Cortex of kidney (tissue), 1 donor: Measurements from ENCODE around the gene CRYZL1.

Source experiments
- DNase-seq: peaks from one replicate; lab custom pipeline; 2025; lab: John Stamatoyannopoulos, UW

CRYZL1 gene

DNA sequence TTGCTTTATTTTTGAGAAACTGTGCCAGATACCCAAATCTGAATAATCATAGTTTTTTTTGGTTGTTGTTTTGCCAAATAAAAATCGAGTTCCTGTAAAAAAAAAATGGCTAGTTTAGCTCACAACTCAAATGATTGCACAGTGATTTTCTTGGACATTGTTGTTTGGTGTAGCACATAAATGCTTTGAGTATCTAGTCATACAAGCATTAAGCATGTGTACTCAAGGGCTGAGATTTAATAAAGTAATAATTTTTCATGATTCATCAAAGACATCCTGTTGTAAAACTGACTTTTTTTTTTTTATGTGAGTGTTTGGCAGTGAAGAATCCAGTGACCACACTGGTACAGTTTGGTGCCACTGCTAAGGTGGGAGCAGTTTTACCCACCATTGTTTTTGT is 19.6 kb upstream of the CRYZL1 start:
- DNase-seq, result no peak

GRCh38 chr21:33660406-33660805 is 18.9 kb upstream of the CRYZL1 start:
- no peak for DNase-seq

DNA sequence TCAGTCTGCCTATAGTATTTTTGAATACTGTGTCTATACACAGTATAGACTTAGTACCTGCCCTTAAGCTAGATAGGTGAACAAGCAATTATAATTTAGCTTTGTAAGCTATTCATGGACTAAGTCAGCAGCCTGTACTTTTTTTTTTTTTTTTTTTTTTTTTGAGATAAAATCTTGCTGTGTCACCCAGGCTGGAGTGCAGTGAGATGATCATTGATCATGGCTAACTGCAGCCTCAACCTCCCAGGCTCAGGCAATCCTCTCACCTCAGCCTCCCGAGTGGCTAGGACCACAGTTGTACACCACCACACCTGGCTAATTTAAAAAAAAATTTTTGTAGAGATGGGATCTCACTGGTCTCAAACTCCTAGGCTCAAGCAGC is 18.0 kb upstream of the CRYZL1 start:
- no peak for DNase-seq

DNA sequence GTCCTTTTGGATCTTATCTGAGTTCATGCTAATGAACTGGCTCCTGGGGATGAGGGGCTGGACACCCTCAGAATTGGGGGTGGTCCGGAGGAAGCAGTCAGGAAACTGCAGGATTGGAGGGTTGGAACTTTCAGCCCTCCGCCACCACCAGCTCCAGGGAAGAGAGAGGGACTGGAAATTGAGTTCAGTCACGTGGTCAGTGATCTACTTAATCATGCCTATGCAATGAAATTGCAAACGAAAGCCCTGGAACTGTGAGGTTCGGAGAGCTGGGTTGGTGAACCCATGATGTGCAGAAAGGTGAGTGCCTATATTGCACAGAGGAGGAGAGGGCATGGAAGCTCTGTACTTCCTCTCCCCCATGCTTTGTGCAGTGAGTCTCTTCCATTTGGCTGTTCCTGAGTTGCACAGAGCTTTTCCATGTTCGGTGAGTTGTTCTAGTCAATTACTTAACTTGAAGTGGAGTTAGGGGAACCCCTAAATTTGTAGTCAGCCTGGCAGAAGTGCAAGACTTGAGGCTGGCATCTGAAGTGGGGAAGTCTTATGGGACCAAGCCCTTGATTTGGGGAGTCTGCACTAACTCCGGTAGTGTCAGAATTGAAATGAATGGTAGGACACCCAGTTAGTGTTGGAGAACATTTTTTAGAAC is 17.5 kb upstream of the CRYZL1 start:
- DNase-seq, result no peak

DNA sequence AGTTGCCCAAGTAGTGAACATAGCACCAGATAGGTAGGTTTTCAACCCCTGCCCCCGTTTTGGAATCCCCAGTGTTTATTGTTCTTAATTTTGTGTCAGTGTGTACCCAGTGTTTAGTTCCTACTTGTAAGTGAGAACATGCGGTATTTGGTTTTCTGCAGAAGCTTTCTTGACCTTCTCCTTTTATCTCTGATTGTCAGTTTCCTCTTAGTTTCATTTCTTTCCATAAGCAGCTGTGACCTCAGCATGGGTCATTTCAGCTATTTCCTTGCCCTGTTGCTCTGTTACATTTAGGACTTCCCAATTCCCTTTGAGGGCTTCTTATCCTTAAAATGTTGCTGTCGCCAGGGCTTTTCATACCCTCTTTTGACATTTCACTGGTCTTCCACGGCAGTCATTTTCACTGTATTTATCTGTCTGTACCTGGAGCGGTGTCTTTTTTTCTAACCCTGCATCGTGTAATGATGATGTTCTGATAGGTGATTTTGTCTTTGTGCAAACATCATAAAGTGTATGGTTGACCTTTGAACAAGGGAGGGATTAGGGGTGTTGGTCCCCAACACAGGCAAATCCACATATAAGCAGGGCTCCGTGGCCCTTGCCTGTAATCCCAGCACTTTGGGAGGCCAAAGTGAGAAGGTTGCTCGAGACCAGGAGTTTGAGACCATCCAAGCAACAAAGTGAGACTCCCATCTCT is 15.7 kb upstream of the CRYZL1 start:
- DNase-seq, result no peak

DNA sequence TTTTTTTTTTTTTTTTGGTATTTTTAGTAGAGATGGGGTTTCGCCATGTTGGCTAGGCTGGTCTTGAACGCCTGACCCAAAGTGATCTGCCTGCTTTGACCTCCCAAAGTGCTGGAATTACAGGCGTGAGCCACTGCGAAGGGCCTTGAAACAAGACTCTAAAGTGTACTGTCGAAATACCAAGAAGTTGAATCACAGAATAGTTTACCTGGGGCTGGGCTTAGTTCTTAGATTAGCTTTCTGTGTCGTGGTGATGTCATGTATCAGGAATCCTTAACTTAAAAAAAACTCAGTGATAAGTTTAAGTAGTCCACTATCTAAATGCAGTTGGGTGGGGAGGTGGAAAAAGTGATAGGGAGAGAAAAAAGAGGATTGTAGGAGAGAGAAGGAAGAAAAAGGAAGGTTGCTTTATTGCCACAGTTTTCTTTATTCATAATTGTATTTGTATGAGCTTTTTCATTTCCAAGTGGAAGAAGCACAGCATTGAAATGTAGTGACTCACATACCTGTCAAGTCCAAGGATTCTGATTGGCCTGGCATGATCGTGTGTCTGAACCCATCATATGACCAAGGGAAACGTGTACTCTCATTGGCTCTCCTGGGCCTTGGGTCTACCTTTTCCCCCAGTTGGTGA is 14.2 kb upstream of the CRYZL1 start:
- DNase-seq, result no peak

DNA sequence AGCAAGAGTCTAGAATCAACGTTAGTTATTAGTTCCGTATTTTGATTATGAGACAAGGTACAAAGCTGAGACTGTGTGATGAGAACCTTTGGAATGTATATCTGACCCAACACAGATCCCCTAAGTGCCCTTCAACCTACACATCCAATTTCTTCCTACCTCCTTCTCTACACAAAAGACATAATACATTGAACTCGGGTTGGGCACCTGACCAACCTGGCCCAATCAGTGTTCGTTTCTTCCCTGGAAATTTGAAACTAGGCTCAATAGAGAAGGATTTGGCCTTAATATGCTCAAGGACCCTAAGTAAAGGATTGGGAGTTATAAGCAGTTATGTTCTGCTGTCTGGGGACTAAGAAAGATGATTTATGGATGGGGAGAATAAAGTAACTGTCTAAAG is 12.9 kb upstream of the CRYZL1 start:
- no peak for DNase-seq

- DNase-seq, result no peak
Observed at GRCh38 chr21:33651965-33652680, 10.6 kb upstream of the CRYZL1 start.

GRCh38 chr21:33650929-33651509 is 9.5 kb upstream of the CRYZL1 start:
- no peak for DNase-seq

GRCh38 chr21:33650230-33650629 is 8.7 kb upstream of the CRYZL1 start:
- no peak for DNase-seq

DNA sequence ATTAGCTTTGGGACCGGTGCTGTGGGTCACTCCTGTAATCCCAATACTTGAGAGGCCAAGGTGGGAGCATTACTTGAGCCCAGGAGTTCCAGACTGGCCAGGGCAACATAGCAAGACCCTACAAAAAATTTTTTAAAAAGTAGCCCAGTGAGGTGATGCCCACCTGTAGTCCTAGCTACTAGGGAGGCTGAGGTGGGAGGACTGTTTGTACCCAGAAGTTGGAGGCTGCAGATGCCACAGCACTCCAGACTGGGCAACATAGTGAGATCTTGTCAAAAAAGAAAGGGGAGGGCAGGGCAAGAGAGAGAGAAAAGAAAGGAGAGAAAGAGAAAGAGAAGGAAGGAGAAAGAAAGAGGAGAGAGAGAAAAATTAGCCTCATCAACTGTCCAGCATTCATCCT is 7.0 kb upstream of the CRYZL1 start:
- DNase-seq, result no peak

DNA sequence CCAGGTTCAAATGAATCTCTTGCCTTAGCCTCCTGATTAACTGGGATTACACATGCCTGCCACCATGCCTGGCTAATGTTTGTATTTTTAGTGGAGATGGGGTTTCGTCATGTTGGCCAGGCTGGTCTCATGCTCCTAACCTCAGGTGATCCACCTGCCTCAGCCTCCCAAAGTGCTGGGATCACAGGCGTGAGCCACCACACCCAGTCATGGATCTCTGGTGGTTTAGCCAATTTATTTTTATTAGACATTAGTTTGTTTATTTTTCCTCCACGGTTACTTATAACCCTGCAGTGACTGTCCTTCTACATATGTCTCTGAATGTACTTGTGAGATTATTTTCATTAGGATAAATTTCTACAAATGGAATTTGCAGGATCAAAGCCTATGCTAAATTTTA is 6.0 kb upstream of the CRYZL1 start:
- no peak for DNase-seq

- no peak for DNase-seq
Observed at GRCh38 chr21:33645730-33646129, 4.2 kb upstream of the CRYZL1 start.

DNA sequence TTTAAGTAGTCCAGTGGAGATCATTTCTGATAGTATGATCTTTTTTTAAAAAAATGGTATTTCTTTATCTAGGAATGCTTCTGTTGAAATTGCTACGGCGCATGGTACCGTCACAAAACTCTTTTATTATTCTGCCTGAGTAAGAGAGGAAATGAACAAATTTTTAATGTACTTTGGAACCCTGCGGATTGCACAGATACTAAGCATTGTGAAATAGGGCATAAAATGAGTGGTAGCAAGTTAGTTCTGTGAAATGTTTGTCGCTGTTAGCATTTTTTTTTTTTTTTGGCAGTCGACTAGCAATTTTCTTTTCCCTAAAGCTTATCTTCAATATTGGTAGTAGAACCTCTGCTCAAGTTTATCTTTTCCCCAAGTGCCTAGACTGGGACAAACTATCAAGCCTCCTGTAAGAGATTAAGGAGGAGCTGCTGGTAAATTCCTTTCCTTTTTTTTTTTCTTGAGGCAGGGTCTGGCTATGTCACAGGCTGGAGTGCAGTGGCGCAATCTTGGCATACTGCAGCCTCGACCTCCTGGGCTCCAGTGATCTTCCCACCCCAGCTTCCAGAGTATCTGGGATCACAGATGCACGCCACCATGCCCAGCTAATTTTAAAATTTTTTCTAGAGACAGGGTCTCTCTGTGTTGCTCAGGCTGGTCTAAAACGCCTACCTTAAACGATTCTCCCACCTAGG is 3.0 kb upstream of the CRYZL1 start:
- no peak for DNase-seq

GRCh38 chr21:33643658-33644311 is 2.2 kb upstream of the CRYZL1 start:
- DNase-seq, result no peak

GRCh38 chr21:33642896-33643657 is 1.5 kb upstream of the CRYZL1 start:
- DNase-seq, result no peak

DNA sequence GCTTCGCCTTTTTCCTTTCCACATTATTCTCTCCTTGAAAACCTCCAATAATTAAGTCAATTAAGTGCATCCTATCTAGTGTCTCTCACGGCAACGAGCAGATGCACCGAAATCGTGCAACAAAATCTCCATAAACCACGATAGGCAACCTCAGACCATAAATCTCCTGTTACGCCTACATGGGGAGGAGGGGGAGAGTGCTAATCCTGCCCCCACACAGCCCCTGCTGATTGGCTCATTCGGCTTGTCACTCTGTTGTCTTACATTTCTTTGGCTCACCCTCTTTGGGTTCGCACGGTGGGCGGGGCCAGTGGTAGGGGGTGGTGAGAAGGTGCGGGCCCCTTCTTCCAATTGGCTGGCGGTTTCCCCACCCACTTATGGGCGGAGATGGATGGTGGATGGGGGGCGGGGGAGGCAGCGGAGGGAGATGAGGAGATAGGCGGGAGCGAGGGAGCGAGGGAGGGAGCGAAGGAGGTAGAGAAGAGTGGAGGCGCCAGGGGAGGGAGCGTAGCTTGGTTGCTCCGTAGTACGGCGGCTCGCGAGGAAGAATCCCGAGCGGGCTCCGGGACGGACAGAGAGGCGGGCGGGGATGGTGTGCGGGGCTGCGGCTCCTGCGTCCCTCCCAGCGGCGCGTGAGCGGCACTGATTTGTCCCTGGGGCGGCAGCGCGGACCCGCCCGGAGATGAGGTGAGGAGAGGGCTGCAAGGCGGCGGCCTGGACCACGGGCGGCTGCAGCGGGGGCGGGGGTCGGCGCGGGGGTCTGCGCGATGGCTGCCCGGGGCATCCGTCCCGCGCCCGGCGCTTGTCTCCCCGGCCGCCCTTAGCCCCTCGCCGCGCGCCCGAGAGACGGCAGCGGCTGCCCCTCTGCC is 720 bp upstream of the CRYZL1 start, which contains the start of gene ITSN1:
Gene ITSN1 (plus strand): TSS at position 475 of the 869 bp plus-strand sequence. CDS start 76,328 bp downstream, outside the sequence.
- DNase-seq, result peak; percentile 31

- no peak for DNase-seq
Observed at GRCh38 chr21:33640697-33641351, 717 bp downstream of the CRYZL1 start.

DNA sequence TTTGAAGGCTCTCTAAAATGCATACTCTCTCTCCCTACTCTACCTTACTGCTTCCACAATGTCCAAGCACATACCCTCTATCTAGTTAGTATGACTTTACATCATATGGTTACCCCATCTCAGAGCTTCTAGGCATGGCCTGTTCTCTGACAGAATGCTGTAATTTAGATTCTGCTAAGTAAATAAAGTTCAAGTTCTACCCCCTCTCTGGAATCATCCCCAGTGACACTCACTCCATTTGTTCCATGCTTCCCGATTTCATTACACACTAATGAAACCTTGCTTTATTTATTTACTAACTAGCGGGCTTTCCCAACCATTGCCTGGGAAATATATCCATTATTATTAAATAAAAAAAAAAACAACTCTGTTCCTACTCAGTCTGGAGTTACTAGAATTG is 7.3 kb downstream of the CRYZL1 start:
- DNase-seq, result no peak
